Heart left ventricle (tissue), 16 donors: ENCODE measurements around the gene TXLNG. TPM values are rescaled to one million over a fixed set of nuclear protein-coding genes. Genes with fewer than 3 reads are reported as not detected.

Experiments
- ATAC-seq, 4 donors: fragments of 200-7000 bp; cut with Tn5 transposase; one replicate each; pipeline ENCODE4 v1.9.1; 2020 to 2022; ENCODE audit warnings: moderate library complexity in 4 of 4, mild to moderate bottlenecking in 3 of 4, moderate number of reproducible peaks in 1 of 4
- DNase-seq, 5 donors: peaks; one replicate each; pipeline ENCODE4 v3.0.0-alpha.2; 2020
- H3K27ac ChIP-seq, 12 donors: fragments of 200-600 bp; sonication (generic) in 4 of 12; one replicate each; pipeline versions ENCODE4 v1.5.0 to v1.8.0; 2016 to 2022; ENCODE audit warnings: mild to moderate bottlenecking in 2 of 12
- H3K27me3 ChIP-seq, 9 donors: fragments of 200-600 bp; sonication (generic) in 2 of 9; one replicate each; pipeline versions ENCODE4 v1.5.1 to v1.8.0; 2016 to 2022; ENCODE audit warnings: mild to moderate bottlenecking in 3 of 9
- H3K36me3 ChIP-seq, 9 donors: fragments of 200-600 bp; sonication (generic) in 2 of 9; one replicate each; pipeline versions ENCODE4 v1.5.0 to v1.8.0; 2018 to 2022; ENCODE audit warnings: mild to moderate bottlenecking in 2 of 9
- H3K4me1 ChIP-seq, 12 donors: fragments of 200-600 bp; sonication (generic) in 4 of 12; one replicate each; pipeline versions ENCODE4 v1.5.0 to v1.8.0; 2016 to 2022; ENCODE audit warnings: mild to moderate bottlenecking in 3 of 12
- H3K4me3 ChIP-seq, 12 donors: fragments of 200-600 bp; sonication (generic) in 4 of 12; one replicate each; pipeline versions ENCODE4 v1.5.0 to v1.8.0; 2017 to 2022; ENCODE audit warnings: mild to moderate bottlenecking in 9 of 12, moderate library complexity in 4 of 12
- H3K9me3 ChIP-seq, 12 donors: fragments of 200-600 bp; sonication (generic) in 4 of 12; one replicate each; pipeline versions ENCODE4 v1.5.0 to v1.8.0; 2016 to 2022; ENCODE audit warnings: mild to moderate bottlenecking in 1 of 12
- CTCF ChIP-seq, 12 donors: fragments of 200-600 bp; sonication (generic) in 4 of 12; IDR thresholded peaks; one replicate each; pipeline versions ENCODE4 v1.5.0 to v1.8.0; 2018 to 2022; ENCODE audit warnings: antibody characterized with exemption in 12 of 12, mild to moderate bottlenecking in 5 of 12
- POLR2A ChIP-seq, 2 donors: fragments of 450-650 bp; IDR thresholded peaks; one replicate each; pipeline ENCODE4 v1.6.1; 2017; ENCODE audit warnings: antibody characterized with exemption in 2 of 2, mild to moderate bottlenecking in 2 of 2, moderate library complexity in 2 of 2
- WGBS, 4 donors: extraction: QIAGEN DNeasy Blood & Tissue Kit in 2 of 4; methylation state at CpG; one replicate each; pipeline versions ENCODE4 v1.1.5 to v1.1.7; 2013 to 2018; 5-methylcytosine and 5-hydroxymethylcytosine counted together
- intact Hi-C, 10 donors: fragments of 100-400 bp; cut with DNase I; formaldehyde crosslinking; loops; one replicate each; pipeline versions ENCODE4 v1.11.1 to v1.14.2; 2022
- polyA plus RNA-seq, 2 donors: library from polyadenylated mRNA; stranded (reverse); fragments of 200-250 nt; gene quantifications; one replicate each; pipeline ENCODE4 v1.2.3, GENCODE V29; 2013
- total RNA-seq, 9 donors: library from RNA; depleted of rRNA in 2 of 9; stranded (reverse); fragments of >200 nt in 2 of 9; fragmentation: NEBNext Ultra II Directional in 3 of 9; extraction: Animal tissue kit (Norgen Biotek cat#: 25700) in 3 of 9; gene quantifications; one replicate each; pipeline versions ENCODE4 v1.1.0 to v1.2.4, GENCODE V29; 2016 to 2023
- donor health status: ischemic (EF 13 %, LVEDD 7.1; RV severe dilation, severe dysfunction).
- donor health status: healthy with polysubstance abuse.
- donor health status: DM: no; HTN: yes; CAD: no.
- donor health status: DM: no; HTN: no; CAD: no.
- donor health status: ischemic (EF 25% LVEDD 6.9; RV normal size, moderate dysfunction).
- donor health status: ischemic (EF 25% LVEDD 5.7; RV mildly dilated, moderate dysfunction).
- donor health status: healthy.
- donor health status: DM: yes; HTN: yes; CAD: no.
- donor health status: ischemic (EF 35%, LVEDD 5.7; RV mildly dilated, moderate dysfunction).
- donor health status: nonischemic (EF 11% LVEDD 7.7; RV severe dilation, severe dysfunction).
- donor health status: DM: yes; HTN: yes; CAD: no.
- donor health status: PGD.
- donor health status: ischemic (EF 29% LVEDD 5.4; RV normal size, mild dysfunction).
- donor health status: nonischemic (EF 23%, LVEDD 6.1; RV moderate dilation, normal function).

The TXLNG gene
- total and polyA plus RNA-seq, 11 donors = 3.0 to 8.1 (median 6.2) TPM

- Histone ChIP-seq H3K36me3 (no peaks in the 10 kb centered on the region), H3K27me3 (peaks cover 0 to 68% (median 0%) of the 10 kb centered on the region in 9 donors), H3K4me1 (peaks cover 0 to 14% (median 5%) of the 10 kb centered on the region in 12 donors), H3K27ac (no peak overlapping the region), H3K4me3 (no peak overlapping the region), H3K9me3 (no peaks in the 10 kb centered on the region)
- 68 to 89% (median 81%) methylated on average over 5 of the region's 5 CpGs for WGBS, 4 donors
- no peak for TF ChIP-seq POLR2A (IDR thresholded peaks at IDR 0.05)
- no peak for TF ChIP-seq CTCF (IDR thresholded peaks at IDR 0.05)
- DNase-seq = no peak
- intact Hi-C loops = loop anchor here in 1 of 10 donors (5.0 kb wide), 1 partner anchor 87 kb away; the partner anchor contains the start of gene TXLNG
- no peak for ATAC-seq
Observed at GRCh38 chrX:16874458-16875095, 88.3 kb downstream of the TXLNG start.

GRCh38 chrX:16876696-16877095 is 90.4 kb downstream of the TXLNG start:
- TF ChIP-seq CTCF (IDR thresholded peaks at IDR 0.05) (no peak), POLR2A (IDR thresholded peaks at IDR 0.05) (no peak)

GRCh38 chrX:16882169-16882568 is 95.9 kb downstream of the TXLNG start:
- intact Hi-C loops = loop anchor here in 9 of 10 donors (2.0 to 10.0 kb wide), 6 partner anchors 45 to 165 kb away; no protein-coding TSS in a partner anchor
- no peak for TF ChIP-seq CTCF (IDR thresholded peaks at IDR 0.05)
- no peak for TF ChIP-seq POLR2A (IDR thresholded peaks at IDR 0.05)
- Histone ChIP-seq H3K4me3 (peak overlapping the region in 11 of 12 donors; percentile 32 to 61 (median 49)), H3K36me3 (no peaks in the 10 kb centered on the region), H3K4me1 (peaks cover 0 to 6% (median 0%) of the 10 kb centered on the region in 12 donors), H3K27ac (no peak overlapping the region), H3K9me3 (no peaks in the 10 kb centered on the region), H3K27me3 (peaks cover 0 to 68% (median 0%) of the 10 kb centered on the region in 9 donors)
- DNase-seq (peak in 2 of 5 donors; percentile 12 to 40), ATAC-seq (peak; percentile 50 to 63 (median 60))
- 2 to 23% (median 13%) methylated on average over 7 of the region's 7 CpGs for WGBS, 4 donors

More at GRCh38 chrX:16876696-16877095, 90.4 kb downstream of the TXLNG start:
- ATAC-seq = no peak
- WGBS, 4 donors = 6 to 37% (median 24%) methylated on average over 1 of the region's 1 CpG
- H3K9me3 ChIP-seq = no peaks in the 10 kb centered on the region
- peaks cover 0 to 75% (median 0%) of the 10 kb centered on the region in 9 donors for H3K27me3 ChIP-seq
- H3K4me1 ChIP-seq = peaks cover 0 to 1% (median 0%) of the 10 kb centered on the region in 12 donors
- H3K4me3 ChIP-seq = no peak overlapping the region
- DNase-seq = no peak
- no peak overlapping the region for H3K27ac ChIP-seq
- intact Hi-C loops = no loop called here
- H3K36me3 ChIP-seq = no peaks in the 10 kb centered on the region

GRCh38 chrX:16882702-16883486 is 96.6 kb downstream of the TXLNG start:
- no peaks in the 10 kb centered on the region for H3K36me3 ChIP-seq
- H3K4me1 ChIP-seq = peaks cover 0 to 6% (median 0%) of the 10 kb centered on the region in 12 donors
- TF ChIP-seq POLR2A (IDR thresholded peaks at IDR 0.05) = no peak
- peak in 10 of 12 donors; percentile 30 to 65 (median 56) for TF ChIP-seq CTCF (IDR thresholded peaks at IDR 0.05)
- peaks cover 0 to 71% (median 0%) of the 10 kb centered on the region in 9 donors for H3K27me3 ChIP-seq
- H3K4me3 ChIP-seq = peak overlapping the region in 11 of 12 donors; percentile 32 to 61 (median 49)
- 0 to 22% (median 7%) methylated on average over 27 of the region's 27 CpGs for WGBS, 4 donors
- peak; percentile 70 to 86 (median 78) for ATAC-seq
- H3K9me3 ChIP-seq = no peaks in the 10 kb centered on the region
- intact Hi-C loops = loop anchor here (1.0 to 10.0 kb wide), 7 partner anchors 46 to 164 kb away; no protein-coding TSS in a partner anchor
- peak; percentile 38 to 75 (median 53) for DNase-seq
- peak overlapping the region in 11 of 12 donors; percentile 4 to 74 (median 54) for H3K27ac ChIP-seq
